ENCODE results near the gene IGFL1. TPM values are rescaled to one million over a fixed set of nuclear protein-coding genes. Genes with fewer than 3 reads are reported as not detected.

Gene IGFL1
- total RNA-seq: not detected in 2 replicates

GRCh38 chr19:46229442-46229841 lies at the start of gene IGFL1:
TSS of gene IGFL1 (plus strand) at chr19:46229742. CDS start at chr19:46229775, 33 bp downstream.

Other genes with a start within 250 kb of the IGFL1 start
- gene CCDC61, start 234.3 kb upstream of the IGFL1 start, total RNA-seq: 10.4 and 12.1 TPM in 2 replicates
- gene PGLYRP1, start 206.7 kb upstream of the IGFL1 start, total RNA-seq: not detected in 2 replicates
- not detected in 2 replicates for gene IGFL4, start 188.7 kb upstream of the IGFL1 start, total RNA-seq
- gene IGFL3, start 105.1 kb upstream of the IGFL1 start, total RNA-seq: not detected in 2 replicates
- gene IGFL2, start 81.5 kb upstream of the IGFL1 start, total RNA-seq: not detected in 2 replicates
- 10.1 and 10.7 TPM in 2 replicates for gene HIF3A, start 67.3 kb downstream of the IGFL1 start, total RNA-seq
- gene PPP5C, start 117.3 kb downstream of the IGFL1 start, total RNA-seq: 103 and 104 TPM in 2 replicates
- 0.60 and 0.69 TPM in 2 replicates for gene CCDC8, start 183.8 kb downstream of the IGFL1 start, total RNA-seq
- not detected in 2 replicates for gene PNMA8C, start 199.2 kb downstream of the IGFL1 start, total RNA-seq
- 0.80 and 0.84 TPM in 2 replicates for gene PNMA8A, start 241.8 kb downstream of the IGFL1 start, total RNA-seq